ENCODE results near the gene CHID1.
A peak's percentile ranks its signal among the peaks of the same experiment; 100 is the strongest.

Gene CHID1

GRCh38 chr11:862081-862661 lies 48.4 kb downstream of the CHID1 start:
- no peak for DNase-seq

DNA sequence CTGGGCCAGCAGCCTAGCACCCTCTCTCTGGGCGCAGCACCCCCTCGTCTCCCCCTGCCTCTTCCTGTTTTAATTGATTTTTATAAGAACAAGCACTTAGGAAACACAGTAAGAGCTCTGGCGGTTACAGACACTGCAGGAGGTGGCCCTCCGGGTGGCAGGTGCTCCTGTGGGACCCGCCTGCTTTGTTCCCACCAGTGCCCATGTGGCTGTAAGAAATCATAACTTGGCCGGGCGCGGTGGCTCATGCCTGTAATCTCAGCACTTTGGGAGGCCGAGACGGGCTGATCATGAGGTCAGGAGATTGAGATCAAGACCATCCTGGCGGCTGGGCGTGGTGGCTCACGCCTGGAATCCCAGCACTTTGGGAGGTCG lies 49.5 kb downstream of the CHID1 start:
- no peak for DNase-seq

GRCh38 chr11:860234-861104 lies 50.1 kb downstream of the CHID1 start:
- no peak for DNase-seq

DNA sequence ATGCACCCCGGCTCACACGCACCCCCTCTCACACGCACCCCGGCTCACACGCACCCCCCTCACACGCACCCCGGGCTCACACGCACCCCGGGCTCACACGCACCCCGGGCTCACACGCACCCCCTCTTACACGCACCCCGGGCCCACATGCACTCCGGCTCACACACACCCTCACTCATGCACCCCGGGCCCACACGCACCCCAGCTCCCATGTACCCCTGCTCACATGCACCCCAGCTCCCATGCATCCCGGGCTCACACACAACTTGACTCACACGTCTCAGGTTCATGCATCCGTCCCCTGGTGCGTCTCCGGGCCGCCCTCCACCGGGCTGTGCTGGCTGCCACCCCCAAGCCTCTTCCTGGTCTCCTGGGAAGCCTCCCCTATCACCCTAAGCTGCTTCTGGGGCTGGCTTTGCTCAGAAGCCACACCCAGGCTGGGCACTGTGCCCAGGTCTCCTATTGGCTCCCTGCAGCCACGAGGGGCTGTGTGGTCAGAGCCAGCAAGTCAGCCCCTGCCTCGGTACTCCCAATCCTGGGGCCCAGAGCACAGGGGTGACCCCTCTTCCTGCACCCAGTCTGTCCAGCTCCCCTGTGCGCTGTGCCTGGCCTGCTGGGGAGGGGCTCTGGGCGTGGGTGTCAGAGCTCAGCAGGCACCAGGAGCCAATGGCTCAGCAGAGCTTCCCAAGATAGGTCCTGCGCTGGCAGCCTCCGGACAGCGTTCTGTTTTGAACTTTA lies 51.0 kb downstream of the CHID1 start:
- no peak for DNase-seq

GRCh38 chr11:858762-859339 lies 51.8 kb downstream of the CHID1 start:
- DNase-seq: no peak

DNA sequence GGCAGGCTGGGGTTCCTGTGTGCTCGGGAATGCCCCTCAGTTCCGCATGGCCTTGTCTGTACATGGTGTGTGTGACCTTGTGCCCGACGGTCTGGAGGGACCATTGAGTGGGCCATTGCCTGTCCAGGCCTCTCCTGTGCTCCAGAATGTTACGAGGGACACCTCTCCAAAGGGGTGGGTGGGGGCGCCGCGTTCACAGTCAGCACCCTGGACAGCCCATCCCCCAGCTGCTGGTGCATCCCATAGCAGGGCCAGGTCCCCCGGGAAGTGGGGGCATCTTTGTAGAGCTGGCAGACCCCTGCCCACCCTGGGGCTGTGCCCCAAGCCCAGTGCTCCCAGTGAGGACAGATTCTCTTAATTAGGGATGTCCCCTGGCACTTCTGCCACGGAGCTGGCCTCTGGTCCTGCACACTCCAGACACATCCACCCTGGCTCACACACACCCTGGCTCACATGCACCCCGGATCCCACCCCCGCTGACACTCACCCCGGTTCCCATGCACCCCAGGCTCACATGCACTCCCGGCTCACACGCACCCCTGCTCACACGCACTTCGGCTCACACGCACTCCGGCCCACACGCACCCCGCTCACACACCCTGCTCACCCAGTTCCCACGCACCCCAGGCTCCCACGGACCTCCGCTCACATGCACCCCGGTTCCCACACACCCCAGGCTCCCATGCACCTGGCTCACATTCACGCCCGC lies 52.4 kb downstream of the CHID1 start:
- no peak for DNase-seq

DNA sequence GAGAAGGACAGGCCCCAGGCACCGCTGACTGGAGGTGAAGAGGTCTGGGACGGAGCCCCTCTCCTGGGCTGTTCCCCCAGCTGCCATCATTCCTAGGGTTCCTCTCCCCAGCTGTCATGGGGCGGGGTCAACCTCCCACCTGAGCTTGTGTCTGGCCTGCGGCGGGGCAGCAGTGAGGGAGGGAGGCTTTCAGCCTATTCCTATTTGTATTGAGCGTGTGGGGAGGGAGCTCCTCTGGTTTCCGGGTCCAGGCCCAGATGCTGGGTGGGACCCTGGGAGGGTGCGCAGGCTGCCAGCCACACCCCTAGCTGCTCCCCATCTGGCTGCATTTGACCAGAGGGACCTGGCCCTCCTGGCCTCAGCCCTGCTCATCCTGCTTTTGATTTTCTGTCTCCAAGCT lies 54.2 kb downstream of the CHID1 start:
- DNase-seq: no peak

DNA sequence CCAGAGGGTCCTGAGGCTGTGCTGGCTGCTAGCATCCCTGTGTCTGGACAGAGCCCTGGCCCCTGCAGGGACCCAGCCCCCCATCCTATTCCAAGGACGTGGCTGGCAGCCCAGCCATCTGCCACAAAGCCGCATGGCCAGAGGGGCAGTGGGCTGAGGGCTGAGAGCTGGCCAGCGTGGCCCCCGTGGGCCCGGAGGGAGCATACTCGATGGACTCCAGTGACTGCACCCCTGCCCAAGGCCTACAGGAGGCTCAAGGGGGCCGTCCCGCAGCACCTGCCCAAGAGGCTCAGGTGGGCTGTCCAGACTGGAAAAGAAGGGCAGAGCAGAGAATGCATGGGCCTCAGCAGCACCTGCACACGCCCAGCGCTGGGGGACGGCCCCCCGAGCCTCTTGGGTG lies 54.8 kb downstream of the CHID1 start:
- no peak for DNase-seq

DNA sequence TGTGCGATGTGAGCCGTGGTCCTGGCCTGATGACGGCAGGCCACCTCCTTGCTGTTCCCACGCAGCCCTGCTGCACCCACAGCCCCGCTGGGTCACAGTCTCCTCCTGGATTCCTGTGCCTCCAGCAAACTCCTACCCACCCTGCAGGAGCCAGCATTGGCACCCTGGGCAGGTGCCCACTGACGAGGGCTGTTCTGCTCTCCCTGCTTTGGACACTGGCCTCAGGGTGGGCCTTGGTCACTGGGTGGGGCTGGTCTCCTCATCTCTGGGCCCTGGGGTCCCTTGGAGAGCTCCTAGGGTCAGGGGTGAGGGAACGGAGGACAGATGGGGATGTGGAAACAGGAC lies 55.3 kb downstream of the CHID1 start:
- no peak for DNase-seq

- no peak for DNase-seq
These were observed 55.8 kb downstream of the CHID1 start for GRCh38 chr11:854601-855329.

GRCh38 chr11:853682-854448 lies 56.7 kb downstream of the CHID1 start:
- DNase-seq: no peak

GRCh38 chr11:852762-853161 lies 57.8 kb downstream of the CHID1 start:
- DNase-seq: no peak

- DNase-seq: no peak
These were observed 59.5 kb downstream of the CHID1 start for GRCh38 chr11:850775-851763.

- no peak for DNase-seq
These were observed 60.4 kb downstream of the CHID1 start for GRCh38 chr11:849951-850774.

DNA sequence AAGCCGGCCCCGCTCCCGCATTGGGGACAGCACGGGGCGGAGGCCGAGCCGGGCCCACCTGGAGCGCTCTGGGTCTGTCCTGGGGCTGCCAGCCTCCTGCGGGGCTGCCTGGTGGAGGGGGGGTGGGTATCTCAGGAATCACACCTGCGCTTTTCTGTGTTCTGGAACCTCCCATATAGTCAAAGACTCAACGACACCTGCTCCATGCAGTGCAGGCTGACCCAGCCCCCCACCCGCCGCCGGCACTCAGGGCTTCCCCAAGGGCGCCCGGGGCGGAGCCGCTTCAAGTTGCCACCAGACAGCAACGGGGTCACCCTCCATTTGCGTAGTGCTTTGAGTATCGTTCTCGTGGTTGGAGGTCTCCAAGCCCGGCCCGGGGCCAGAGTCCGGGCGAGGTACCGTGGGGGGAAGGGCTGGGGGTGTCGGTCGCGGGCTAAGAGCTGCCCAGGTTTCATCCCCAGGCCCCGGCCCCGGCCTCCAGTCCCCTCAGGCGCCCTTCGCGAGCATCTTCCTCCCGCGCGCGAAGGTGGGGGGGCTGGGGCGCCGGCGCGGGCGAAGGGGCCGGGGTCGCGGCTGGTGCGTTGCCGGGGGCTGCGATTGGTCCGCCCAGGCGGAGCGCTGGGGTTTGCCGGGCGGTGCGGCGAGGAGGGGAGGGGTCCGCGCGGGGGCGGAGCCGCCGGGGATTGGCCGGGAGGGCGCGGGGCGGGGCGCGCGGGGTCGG lies 61.3 kb downstream of the CHID1 start:
- no peak for DNase-seq

DNA sequence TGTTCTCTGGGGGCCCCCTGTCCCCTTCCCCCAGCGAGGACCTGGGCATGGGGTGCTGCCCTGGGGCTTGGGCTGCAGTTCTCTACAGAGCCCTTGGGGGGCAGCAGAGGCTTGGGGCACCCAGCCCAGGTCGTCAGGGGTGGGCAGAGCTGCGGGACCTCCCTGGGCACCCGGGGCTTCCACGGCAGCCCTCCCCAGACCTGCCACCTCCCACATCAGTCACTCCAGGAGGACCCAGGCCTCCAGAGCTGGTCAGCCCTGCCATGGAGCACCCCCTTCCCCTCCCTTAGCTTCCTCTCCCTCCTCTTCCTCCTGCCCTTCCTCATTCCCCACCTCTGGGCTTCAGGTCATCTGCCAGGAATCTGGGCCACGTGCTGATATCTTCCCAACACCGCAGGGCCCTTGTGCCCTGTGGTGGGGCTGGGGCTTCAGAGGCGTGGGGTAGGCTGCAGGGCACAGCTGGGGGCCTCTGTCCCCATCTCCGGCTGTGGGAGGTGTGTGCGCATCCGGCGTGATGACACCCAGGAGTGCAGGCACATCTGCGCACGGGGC lies 62.2 kb downstream of the CHID1 start:
- peak; percentile 48 for DNase-seq

DNA sequence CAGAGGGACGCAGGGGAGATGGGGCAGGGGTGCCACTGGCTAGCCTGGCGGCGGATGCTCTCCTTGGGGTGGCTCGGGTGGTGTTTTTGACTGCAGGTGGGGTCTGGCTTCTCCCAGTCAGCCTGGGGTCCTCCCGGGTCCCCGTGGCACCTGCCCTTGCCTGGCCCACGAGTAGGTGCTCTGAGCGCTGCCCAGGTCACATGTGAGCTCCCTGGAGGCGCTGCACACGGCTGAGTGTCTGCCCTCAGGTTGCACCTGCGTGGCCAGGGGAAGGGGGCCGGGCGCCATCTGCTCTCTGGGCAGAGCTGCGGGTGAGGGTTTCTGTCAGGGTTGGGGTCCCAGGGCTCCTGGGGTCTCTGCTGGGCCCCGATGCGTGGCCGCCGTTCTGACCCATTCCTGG lies 62.7 kb downstream of the CHID1 start:
- no peak for DNase-seq

GRCh38 chr11:846496-847098 lies 64.0 kb downstream of the CHID1 start:
- DNase-seq: no peak

All from activated effector memory CD4-positive, alpha-beta T cell treated with Interleukin-2 at 50 U/mL for 16 hours (primary cell).